HEK293 (cell line): Measurements from ENCODE around the gene PRKAG3.

ENCODE experiments used
- CTCF ChIA-PET: fragments of 350-600 bp; formaldehyde crosslinking; extraction: SDS; loops from one replicate; lab custom pipeline; 2021; ENCODE audit warnings: antibody characterized with exemption; lab: Yijun Ruan, JAX
- POLR2A ChIA-PET: fragments of 300-600 bp; formaldehyde crosslinking; extraction: SDS; loops from one replicate; lab custom pipeline; 2020; ENCODE audit warnings: antibody characterized with exemption, inconsistent platforms; lab: Yijun Ruan, JAX
- H3K27ac ChIP-seq: fragments of 200-500 bp; sonication (Bioruptor generic); 2 replicates; pipeline ENCODE4 v1.5.1; 2014; ENCODE audit warnings: low read depth, low read length, control low read depth, inconsistent platforms; ENCODE audit errors: extremely low read depth
- H3K36me3 ChIP-seq, 2 experiments: fragments of 200-500 bp in 1 of 2; sonication (Bioruptor generic) in 1 of 2; 1 replicate in 1 of 2; 2 replicates in 1 of 2; pipeline ENCODE4 v1.5.1; 2014 to 2017; ENCODE audit warnings: inconsistent platforms in 2 of 2, low read length in 2 of 2; ENCODE audit not compliant: control insufficient read depth in 2 of 2, insufficient read depth in 1 of 2
- H3K4me1 ChIP-seq: fragments of 200-500 bp; sonication (Bioruptor generic); 2 replicates; pipeline ENCODE4 v1.5.1; 2014; ENCODE audit warnings: mild to moderate bottlenecking, low read length, inconsistent platforms; ENCODE audit not compliant: control insufficient read depth, insufficient read depth
- H3K4me3 ChIP-seq: 2 replicates; pipeline ENCODE4 v1.5.1; 2011; ENCODE audit warnings: low read depth, mild to moderate bottlenecking, control low read depth, low read length, moderate library complexity
- H3K9me3 ChIP-seq: fragments of 200-500 bp; sonication (Bioruptor generic); 2 replicates; pipeline ENCODE4 v1.5.1; 2014; ENCODE audit warnings: low read depth, low read length, inconsistent platforms; ENCODE audit not compliant: control insufficient read depth, insufficient read depth
- GLIS2 ChIP-seq: fragments of 450-650 bp; formaldehyde crosslinking; IDR thresholded peaks from 2 replicates; pipeline ENCODE4 v1.5.1; 2016; ENCODE audit warnings: missing biosample characterization, missing genetic modification characterization
- HOXC10 ChIP-seq: sonication (generic); formaldehyde crosslinking; IDR thresholded peaks from 2 replicates; pipeline ENCODE4 v1.8.1; 2023; ENCODE audit warnings: mild to moderate bottlenecking, missing genetic modification reagents
- IKZF3 ChIP-seq: fragments of 450-650 bp; IDR thresholded peaks from 2 replicates; pipeline ENCODE4 v1.5.0; 2018; ENCODE audit warnings: missing biosample characterization, mild to moderate bottlenecking, missing genetic modification characterization, moderate library complexity
- MZF1 ChIP-seq: fragments of 450-650 bp; formaldehyde crosslinking; IDR thresholded peaks from 2 replicates; pipeline ENCODE4 v1.5.1; 2017; ENCODE audit warnings: missing biosample characterization, missing genetic modification characterization, borderline replicate concordance
- SETDB1 ChIP-seq: IDR thresholded peaks from one replicate; pipeline ENCODE4 v1.6.1; 2017; ENCODE audit warnings: mild to moderate bottlenecking, low read length, moderate library complexity, mixed read lengths; ENCODE audit not compliant: insufficient read length
- ZBTB17 ChIP-seq: fragments of 450-650 bp; formaldehyde crosslinking; IDR thresholded peaks from 2 replicates; pipeline ENCODE4 v1.5.1; 2016; ENCODE audit warnings: missing biosample characterization, missing genetic modification characterization
- ZBTB48 ChIP-seq: fragments of 450-650 bp; formaldehyde crosslinking; IDR thresholded peaks from 2 replicates; pipeline ENCODE4 v1.5.1; 2016; ENCODE audit warnings: missing biosample characterization, missing genetic modification characterization
- ZFP37 ChIP-seq: fragments of 450-650 bp; formaldehyde crosslinking; IDR thresholded peaks from 2 replicates; pipeline ENCODE4 v1.5.1; 2016; ENCODE audit warnings: missing biosample characterization, missing genetic modification characterization
- ZFP69B ChIP-seq: fragments of 450-650 bp; formaldehyde crosslinking; IDR thresholded peaks from 2 replicates; pipeline ENCODE4 v1.5.1; 2016; ENCODE audit warnings: missing biosample characterization, missing genetic modification characterization
- ZNF138 ChIP-seq: fragments of 450-650 bp; formaldehyde crosslinking; IDR thresholded peaks from 2 replicates; pipeline ENCODE4 v1.5.1; 2016; ENCODE audit warnings: missing biosample characterization, missing genetic modification characterization, borderline replicate concordance
- ZNF221 ChIP-seq: fragments of 450-650 bp; formaldehyde crosslinking; IDR thresholded peaks from 2 replicates; pipeline ENCODE4 v1.5.1; 2017; ENCODE audit warnings: missing biosample characterization, missing genetic modification characterization, borderline replicate concordance
- ZNF341 ChIP-seq: fragments of 450-650 bp; formaldehyde crosslinking; IDR thresholded peaks from 2 replicates; pipeline ENCODE4; 2016; ENCODE audit warnings: low read depth, missing biosample characterization, missing genetic modification characterization
- ZNF354C ChIP-seq: fragments of 450-650 bp; formaldehyde crosslinking; IDR thresholded peaks from 2 replicates; pipeline ENCODE4 v1.5.1; 2016; ENCODE audit warnings: missing biosample characterization, missing genetic modification characterization, low read depth, borderline replicate concordance
- ZNF366 ChIP-seq: fragments of 450-650 bp; formaldehyde crosslinking; conservative IDR thresholded peaks from 2 replicates; pipeline ENCODE4 v1.5.1; 2016; ENCODE audit warnings: missing biosample characterization, missing genetic modification characterization
- ZNF48 ChIP-seq: fragments of 450-650 bp; formaldehyde crosslinking; IDR thresholded peaks from 2 replicates; pipeline ENCODE4 v1.5.1; 2016; ENCODE audit warnings: missing biosample characterization, missing genetic modification characterization
- ZNF555 ChIP-seq: fragments of 450-650 bp; formaldehyde crosslinking; conservative IDR thresholded peaks from 2 replicates; pipeline ENCODE4 v1.5.1; 2017; ENCODE audit warnings: missing biosample characterization, mild to moderate bottlenecking, missing genetic modification characterization, inconsistent platforms
- ZNF560 ChIP-seq: fragments of 450-650 bp; formaldehyde crosslinking; IDR thresholded peaks from 2 replicates; pipeline ENCODE4 v1.5.1; 2017; ENCODE audit warnings: missing biosample characterization, missing genetic modification characterization, borderline replicate concordance
- ZNF600 ChIP-seq: fragments of 450-650 bp; formaldehyde crosslinking; IDR thresholded peaks from 2 replicates; pipeline ENCODE4 v1.5.1; 2016; ENCODE audit warnings: missing biosample characterization, missing genetic modification characterization
- ZNF707 ChIP-seq: fragments of 450-650 bp; formaldehyde crosslinking; IDR thresholded peaks from 2 replicates; pipeline ENCODE4 v1.5.1; 2016; ENCODE audit warnings: missing biosample characterization, missing genetic modification characterization
- ZNF76 ChIP-seq: fragments of 450-650 bp; formaldehyde crosslinking; IDR thresholded peaks from 2 replicates; pipeline ENCODE4; 2016; ENCODE audit warnings: low read depth, missing biosample characterization, missing genetic modification characterization, borderline replicate concordance
- TF ChIP-seq, protein P1 (sequence below): fragments of 450-650 bp; formaldehyde crosslinking; IDR thresholded peaks from 2 replicates; pipeline ENCODE4 v1.5.1; 2016; ENCODE audit warnings: missing biosample characterization, missing genetic modification characterization
- TF ChIP-seq, protein P2 (sequence below): fragments of 450-650 bp; formaldehyde crosslinking; IDR thresholded peaks from 2 replicates; pipeline ENCODE4 v1.5.1; 2016; ENCODE audit warnings: missing biosample characterization, missing genetic modification characterization

PRKAG3 gene

DNA sequence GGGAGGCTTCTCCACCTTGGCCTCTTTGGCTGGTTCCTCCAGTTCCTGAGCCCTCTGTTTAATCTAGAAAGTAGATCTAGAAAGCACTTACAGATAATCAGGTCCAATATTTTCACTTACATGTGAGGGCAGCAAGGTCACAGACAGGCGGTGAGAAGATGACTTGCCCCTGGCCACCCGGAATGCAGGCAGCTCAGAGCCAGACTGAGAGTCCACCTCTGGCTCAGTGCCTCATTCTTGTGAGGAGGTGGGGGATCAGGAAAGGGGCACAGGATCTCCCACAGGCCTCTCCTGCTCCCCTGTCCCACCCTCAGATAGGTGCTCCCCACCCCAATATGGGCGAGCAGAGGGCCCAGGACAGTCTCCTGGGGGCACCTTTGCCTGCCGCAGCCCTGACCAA, 33.8 kb upstream of the PRKAG3 start (continued):
- TF ChIP-seq ZNF555 (tag by site-specific recombination) = no peak

DNA sequence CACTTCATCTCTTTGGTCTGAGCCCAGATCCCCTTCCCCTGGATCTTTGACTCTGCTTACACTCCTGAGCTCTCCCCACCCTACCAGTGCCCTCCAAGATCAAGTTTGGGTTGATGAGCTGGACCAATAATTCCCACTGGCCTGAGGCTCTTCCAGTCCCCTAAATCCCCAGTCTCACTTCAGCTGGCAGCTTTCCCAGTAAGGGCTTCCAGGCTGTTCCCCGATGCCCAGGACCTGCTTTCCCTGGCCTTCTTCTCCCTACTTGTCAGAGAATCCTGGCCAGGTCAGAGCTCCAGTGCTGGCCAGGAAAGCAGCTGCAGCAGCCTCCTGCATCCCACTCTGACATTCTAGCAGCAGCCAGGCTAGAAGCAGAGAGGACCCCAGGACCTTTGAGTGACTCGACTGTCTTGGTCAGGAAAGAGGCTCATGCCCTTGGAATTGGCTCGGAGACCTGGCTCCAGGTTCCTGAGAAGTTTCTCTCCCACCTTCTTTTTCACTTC, 31.5 kb upstream of the PRKAG3 start:
- ChIA-PET POLR2A (no interaction called here), CTCF (interaction anchor here (0.9 to 10.4 kb wide), 2 partner anchors 13 to 35 kb away, joined by 3 to 71 read pairs; no protein-coding TSS in a partner anchor)
- Histone ChIP-seq H3K4me1 (peaks cover 4% of the 10 kb centered on the region), H3K9me3 (no peaks in the 10 kb centered on the region), H3K36me3 (no peaks in the 10 kb centered on the region), H3K27ac (no peak overlapping the region), H3K4me3 (no peak overlapping the region)
- TF ChIP-seq ZBTB48 (tag by site-specific recombination) (no peak), ZNF341 (tag by site-specific recombination) (peak; percentile 43; the same call in 1 of the 2 replicates)

DNA sequence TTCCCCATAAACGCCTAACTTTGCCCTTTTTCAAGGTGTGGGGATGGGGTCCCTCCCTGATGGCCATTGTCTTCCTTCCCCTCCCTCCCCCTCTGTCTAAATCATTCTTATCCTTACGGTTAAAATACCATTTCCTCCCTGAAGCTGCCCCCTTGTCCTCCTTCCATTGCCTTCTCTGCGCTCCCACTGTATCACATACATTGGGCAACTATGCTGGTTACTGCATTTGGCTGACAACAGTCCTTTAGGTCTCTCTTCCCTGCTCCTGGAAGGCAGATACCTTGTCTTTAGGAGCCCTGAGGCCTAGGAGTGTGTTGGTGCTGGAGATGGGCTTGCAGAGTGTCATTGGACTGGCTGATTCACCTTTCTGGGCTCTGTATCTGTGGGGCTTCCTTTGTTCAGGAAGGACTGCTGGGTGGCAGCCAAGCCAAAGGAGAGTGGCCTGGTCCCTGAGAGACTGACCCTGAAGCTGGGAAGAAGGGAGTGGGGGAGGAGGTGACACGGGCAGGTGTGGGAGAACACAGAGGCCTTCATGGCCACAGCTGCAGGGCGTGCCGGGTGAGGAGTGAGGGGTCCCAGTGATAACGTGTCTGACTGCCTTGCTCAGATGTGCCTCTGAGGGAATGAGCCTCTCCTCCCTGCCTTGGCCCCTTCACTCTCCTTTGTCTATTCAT, 30.2 kb upstream of the PRKAG3 start:
- Histone ChIP-seq H3K9me3 (no peaks in the 10 kb centered on the region), H3K4me1 (peaks cover 13% of the 10 kb centered on the region), H3K27ac (no peak overlapping the region), H3K36me3 (no peaks in the 10 kb centered on the region), H3K4me3 (no peak overlapping the region)
- POLR2A ChIA-PET = interaction anchor here (1.5 kb wide), 1 partner anchor 35 kb away, joined by 3 read pairs; no protein-coding TSS in a partner anchor
- TF ChIP-seq MZF1 (tag by site-specific recombination) (no peak), ZNF707 (tag by site-specific recombination) (no peak), ZNF366 (tag by site-specific recombination) (no peak), ZNF560 (tag by site-specific recombination) (no peak), ZFP69B (tag by site-specific recombination) (no peak), ZFP37 (tag by site-specific recombination) (no peak), HOXC10 (CRISPR knock-in tag) (no peak)
- CTCF ChIA-PET = interaction anchor here (0.5 to 10.4 kb wide), 4 partner anchors 14 to 118 kb away, joined by 4 to 71 read pairs (median 6); no protein-coding TSS in a partner anchor

DNA sequence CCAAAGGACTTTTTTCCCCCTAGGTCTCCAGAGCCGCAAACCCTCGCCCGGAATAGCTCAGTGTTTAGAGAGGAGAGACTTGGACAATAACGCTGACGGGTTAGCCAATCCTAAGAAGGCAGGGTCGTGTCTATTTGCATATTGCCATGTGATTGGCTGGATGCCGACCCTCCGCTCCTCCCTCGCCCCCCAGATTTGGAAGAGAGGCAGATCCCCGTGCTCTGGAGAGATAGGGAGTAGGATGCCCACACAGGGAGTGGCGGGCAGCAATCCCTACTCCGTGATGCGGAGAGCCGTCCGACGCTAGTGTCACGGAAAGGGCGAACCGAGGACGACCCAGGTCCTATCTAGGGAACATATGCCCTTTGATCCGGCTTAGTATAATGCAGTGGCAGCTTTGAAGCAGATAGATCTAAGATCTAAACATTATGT, 29.4 kb upstream of the PRKAG3 start:
- ChIA-PET CTCF (interaction anchor here (0.6 to 10.4 kb wide), 7 partner anchors 9 to 147 kb away, joined by 3 to 71 read pairs (median 4); no protein-coding TSS in a partner anchor), POLR2A (interaction anchor here (0.7 to 1.5 kb wide), 3 partner anchors 20 to 48 kb away, joined by 3 to 6 read pairs (median 3); partner anchors contain the start of gene WNT10A)
- Histone ChIP-seq H3K4me3 (no peak overlapping the region), H3K9me3 (no peaks in the 10 kb centered on the region), H3K27ac (no peak overlapping the region), H3K36me3 (no peaks in the 10 kb centered on the region), H3K4me1 (peaks cover 16% of the 10 kb centered on the region)
- TF ChIP-seq MZF1 (tag by site-specific recombination) (peak; percentile 65; the same call in 1 of the 2 replicates), ZNF600 (tag by site-specific recombination) (peak; percentile 76), ZNF76 (no peak), ZNF48 (tag by site-specific recombination) (no peak), ZNF354C (tag by site-specific recombination) (no peak), ZNF221 (tag by site-specific recombination) (no peak), ZBTB17 (peak; percentile 86), SETDB1 (no peak), ZNF138 (tag by site-specific recombination) (no peak), GLIS2 (no peak), IKZF3 (peak; percentile 90)
- TF ChIP-seq, protein P1, sequence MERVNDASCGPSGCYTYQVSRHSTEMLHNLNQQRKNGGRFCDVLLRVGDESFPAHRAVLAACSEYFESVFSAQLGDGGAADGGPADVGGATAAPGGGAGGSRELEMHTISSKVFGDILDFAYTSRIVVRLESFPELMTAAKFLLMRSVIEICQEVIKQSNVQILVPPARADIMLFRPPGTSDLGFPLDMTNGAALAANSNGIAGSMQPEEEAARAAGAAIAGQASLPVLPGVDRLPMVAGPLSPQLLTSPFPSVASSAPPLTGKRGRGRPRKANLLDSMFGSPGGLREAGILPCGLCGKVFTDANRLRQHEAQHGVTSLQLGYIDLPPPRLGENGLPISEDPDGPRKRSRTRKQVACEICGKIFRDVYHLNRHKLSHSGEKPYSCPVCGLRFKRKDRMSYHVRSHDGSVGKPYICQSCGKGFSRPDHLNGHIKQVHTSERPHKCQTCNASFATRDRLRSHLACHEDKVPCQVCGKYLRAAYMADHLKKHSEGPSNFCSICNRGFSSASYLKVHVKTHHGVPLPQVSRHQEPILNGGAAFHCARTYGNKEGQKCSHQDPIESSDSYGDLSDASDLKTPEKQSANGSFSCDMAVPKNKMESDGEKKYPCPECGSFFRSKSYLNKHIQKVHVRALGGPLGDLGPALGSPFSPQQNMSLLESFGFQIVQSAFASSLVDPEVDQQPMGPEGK (tag by site-specific recombination) = 0 out of 2 replicates have a peak, but pooled peaks have one; percentile 5
- TF ChIP-seq, protein P2, sequence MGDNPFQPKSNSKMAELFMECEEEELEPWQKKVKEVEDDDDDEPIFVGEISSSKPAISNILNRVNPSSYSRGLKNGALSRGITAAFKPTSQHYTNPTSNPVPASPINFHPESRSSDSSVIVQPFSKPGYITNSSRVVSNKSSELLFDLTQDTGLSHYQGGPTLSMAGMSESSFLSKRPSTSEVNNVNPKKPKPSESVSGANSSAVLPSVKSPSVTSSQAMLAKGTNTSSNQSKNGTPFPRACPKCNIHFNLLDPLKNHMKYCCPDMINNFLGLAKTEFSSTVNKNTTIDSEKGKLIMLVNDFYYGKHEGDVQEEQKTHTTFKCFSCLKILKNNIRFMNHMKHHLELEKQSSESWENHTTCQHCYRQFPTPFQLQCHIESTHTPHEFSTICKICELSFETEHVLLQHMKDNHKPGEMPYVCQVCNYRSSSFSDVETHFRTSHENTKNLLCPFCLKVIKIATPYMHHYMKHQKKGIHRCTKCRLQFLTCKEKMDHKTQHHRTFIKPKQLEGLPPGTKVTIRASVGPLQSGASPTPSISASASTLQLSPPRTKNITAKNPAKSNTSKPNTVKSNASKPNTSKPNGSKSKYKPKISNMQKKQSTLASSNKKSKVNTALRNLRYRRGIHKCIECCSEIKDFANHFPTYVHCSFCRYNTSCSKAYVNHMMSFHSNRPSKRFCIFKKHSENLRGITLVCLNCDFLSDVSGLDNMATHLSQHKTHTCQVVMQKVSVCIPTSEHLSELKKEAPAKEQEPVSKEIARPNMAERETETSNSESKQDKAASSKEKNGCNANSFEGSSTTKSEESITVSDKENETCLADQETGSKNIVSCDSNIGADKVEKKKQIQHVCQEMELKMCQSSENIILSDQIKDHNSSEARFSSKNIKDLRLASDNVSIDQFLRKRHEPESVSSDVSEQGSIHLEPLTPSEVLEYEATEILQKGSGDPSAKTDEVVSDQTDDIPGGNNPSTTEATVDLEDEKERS (tag by site-specific recombination) = no peak
